ENCODE measurements around the gene ERCC2.

DNA sequence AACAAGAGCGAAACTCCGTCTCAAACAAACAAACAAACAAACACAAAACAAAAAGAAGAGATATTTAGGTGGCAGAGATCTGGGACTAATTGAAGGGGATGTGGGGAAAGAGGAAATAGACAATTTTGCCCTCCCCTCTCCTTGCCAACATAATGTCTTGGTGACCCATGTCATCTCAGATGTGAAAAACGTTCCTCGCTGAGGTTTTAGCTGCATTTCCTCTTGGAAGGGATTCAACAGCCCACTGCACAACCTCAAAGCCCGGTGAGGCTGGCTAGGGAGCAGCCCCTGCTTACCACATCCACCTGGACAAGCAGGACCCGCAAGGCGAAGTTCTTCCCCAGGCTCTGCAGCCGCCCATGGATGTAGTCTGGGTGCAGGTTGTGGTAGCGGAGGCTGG is 48.4 kb upstream of the ERCC2 start:
- TF ChIP-seq, protein P1, sequence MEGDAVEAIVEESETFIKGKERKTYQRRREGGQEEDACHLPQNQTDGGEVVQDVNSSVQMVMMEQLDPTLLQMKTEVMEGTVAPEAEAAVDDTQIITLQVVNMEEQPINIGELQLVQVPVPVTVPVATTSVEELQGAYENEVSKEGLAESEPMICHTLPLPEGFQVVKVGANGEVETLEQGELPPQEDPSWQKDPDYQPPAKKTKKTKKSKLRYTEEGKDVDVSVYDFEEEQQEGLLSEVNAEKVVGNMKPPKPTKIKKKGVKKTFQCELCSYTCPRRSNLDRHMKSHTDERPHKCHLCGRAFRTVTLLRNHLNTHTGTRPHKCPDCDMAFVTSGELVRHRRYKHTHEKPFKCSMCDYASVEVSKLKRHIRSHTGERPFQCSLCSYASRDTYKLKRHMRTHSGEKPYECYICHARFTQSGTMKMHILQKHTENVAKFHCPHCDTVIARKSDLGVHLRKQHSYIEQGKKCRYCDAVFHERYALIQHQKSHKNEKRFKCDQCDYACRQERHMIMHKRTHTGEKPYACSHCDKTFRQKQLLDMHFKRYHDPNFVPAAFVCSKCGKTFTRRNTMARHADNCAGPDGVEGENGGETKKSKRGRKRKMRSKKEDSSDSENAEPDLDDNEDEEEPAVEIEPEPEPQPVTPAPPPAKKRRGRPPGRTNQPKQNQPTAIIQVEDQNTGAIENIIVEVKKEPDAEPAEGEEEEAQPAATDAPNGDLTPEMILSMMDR (IDR thresholded peaks at IDR 0.05): no peak
- TF ChIP-seq POLR2A (IDR thresholded peaks at IDR 0.05): no peak
